Body of pancreas (tissue), 4 donors: ENCODE results near the gene CARD18.
"Not testable (repeated sequence)": the region's sequence is repeated elsewhere in the genome, so short reads cannot be mapped to it uniquely, and the experiment has no call there.

Experiments
- CTCF ChIP-seq, 7 experiments: fragments of 450-650 bp in 4 of 7; fragments of 200-600 bp in 3 of 7; sonication (generic) in 3 of 7; IDR thresholded peaks; one replicate each; pipeline ENCODE4 v1.5.1; 2016 to 2019; ENCODE audit warnings: antibody characterized with exemption in 7 of 7
- POLR2A ChIP-seq, 3 donors: fragments of 450-650 bp; IDR thresholded peaks; one replicate each; pipeline ENCODE4 v1.6.1; 2016; ENCODE audit warnings: antibody characterized with exemption in 3 of 3, mild to moderate bottlenecking in 2 of 3

GRCh38 chr11:105099594-105099993, 40.0 kb downstream of the CARD18 start:
- TF ChIP-seq CTCF, POLR2A (IDR thresholded peaks at IDR 0.05): not testable (repeated sequence)
